Liver (tissue), 9 donors: ENCODE measurements around the gene FOXN3. TPM values are rescaled to one million over a fixed set of nuclear protein-coding genes. Genes with fewer than 3 reads are reported as not detected.

ENCODE experiments used
- DNase-seq: peaks from one replicate; pipeline ENCODE4 v3.0.0-alpha.2; 2017; ENCODE audit warnings: low spot score
- H3K27ac ChIP-seq, 2 donors: one replicate each; pipeline ENCODE4 v1.7.0; 2013; ENCODE audit warnings: inconsistent platforms in 2 of 2, low read length in 2 of 2, control low read depth in 1 of 2, low read depth in 1 of 2, mild to moderate bottlenecking in 1 of 2
- H3K27me3 ChIP-seq, 4 donors: one replicate each; pipeline versions ENCODE4 v1.6.1 to v1.7.0; 2013; ENCODE audit warnings: low read length in 3 of 4, inconsistent platforms in 1 of 4, mild to moderate bottlenecking in 1 of 4, moderate library complexity in 1 of 4; ENCODE audit not compliant: control insufficient read depth in 4 of 4, insufficient read depth in 4 of 4
- H3K36me3 ChIP-seq, 4 donors: one replicate each; pipeline versions ENCODE4 v1.6.1 to v1.7.0; 2013; ENCODE audit warnings: low read length in 3 of 4, mild to moderate bottlenecking in 3 of 4, low read depth in 1 of 4, moderate library complexity in 1 of 4; ENCODE audit not compliant: control insufficient read depth in 4 of 4, insufficient read depth in 3 of 4
- H3K4me1 ChIP-seq, 4 donors: one replicate each; pipeline versions ENCODE4 v1.6.1 to v1.7.0; 2013; ENCODE audit warnings: low read length in 3 of 4, mild to moderate bottlenecking in 3 of 4, moderate library complexity in 1 of 4; ENCODE audit not compliant: control insufficient read depth in 4 of 4, insufficient read depth in 4 of 4
- H3K4me3 ChIP-seq, 3 donors: one replicate each; pipeline versions ENCODE4 v1.6.1 to v1.7.0; 2013; ENCODE audit warnings: low read length in 3 of 3, control low read depth in 1 of 3, low read depth in 1 of 3, mild to moderate bottlenecking in 1 of 3
- H3K9ac ChIP-seq, 2 donors: one replicate each; pipeline ENCODE4 v1.7.0; 2013; ENCODE audit warnings: low read length in 2 of 2, mild to moderate bottlenecking in 2 of 2, moderate library complexity in 2 of 2, control low read depth in 1 of 2, low read depth in 1 of 2
- H3K9me3 ChIP-seq, 4 donors: one replicate each; pipeline versions ENCODE4 v1.6.1 to v1.7.0; 2013; ENCODE audit warnings: low read length in 3 of 4; ENCODE audit not compliant: control insufficient read depth in 4 of 4
- FOXA2 ChIP-seq: IDR thresholded peaks from 2 replicates; pipeline ENCODE4 v1.6.1; 2016; ENCODE audit warnings: antibody characterized with exemption
- GABPA ChIP-seq, 2 donors: IDR thresholded peaks in 1 of 2; conservative IDR thresholded peaks in 1 of 2; 2 replicates each; pipeline ENCODE4 v1.6.1; 2016; ENCODE audit warnings: antibody characterized with exemption in 2 of 2, mild to moderate bottlenecking in 1 of 2, moderate library complexity in 1 of 2
- HNF4G ChIP-seq: IDR thresholded peaks from 2 replicates; pipeline ENCODE4 v1.6.1; 2016; ENCODE audit warnings: antibody characterized with exemption
- JUND ChIP-seq, 2 donors: IDR thresholded peaks; 2 replicates each; pipeline ENCODE4 v1.6.1; 2016; ENCODE audit warnings: antibody characterized with exemption in 2 of 2
- RAD21 ChIP-seq, 2 donors: IDR thresholded peaks; 2 replicates each; pipeline ENCODE4 v1.6.1; 2016; ENCODE audit warnings: antibody characterized with exemption in 2 of 2, mild to moderate bottlenecking in 2 of 2
- REST ChIP-seq: IDR thresholded peaks from 2 replicates; pipeline ENCODE4 v1.6.1; 2016; ENCODE audit warnings: antibody characterized with exemption, mild to moderate bottlenecking
- RXRA ChIP-seq, 2 donors: IDR thresholded peaks; 2 replicates each; pipeline ENCODE4 v1.6.1; 2017 to 2018; ENCODE audit warnings: antibody characterized with exemption in 2 of 2, mild to moderate bottlenecking in 1 of 2
- SP1 ChIP-seq: IDR thresholded peaks from 2 replicates; pipeline ENCODE4 v1.6.1; 2018; ENCODE audit warnings: antibody characterized with exemption, mild to moderate bottlenecking
- ZBTB33 ChIP-seq: IDR thresholded peaks from 2 replicates; pipeline ENCODE4 v1.6.1; 2016; ENCODE audit warnings: antibody characterized with exemption
- WGBS: extraction: QIAGEN DNeasy Blood & Tissue Kit; methylation state at CpG from one replicate; pipeline ENCODE4 v1.1.7; 2013; 5-methylcytosine and 5-hydroxymethylcytosine counted together
- polyA plus RNA-seq, 2 donors: library from polyadenylated mRNA; stranded (reverse) in 1 of 2; unstranded in 1 of 2; fragments of 200-250 nt in 1 of 2; fragments of >200 nt in 1 of 2; fragmentation: Nextera tagmentation in 1 of 2; extraction: Ambion mirVana in 1 of 2; gene quantifications; one replicate each; pipeline versions ENCODE4 v1.2.1 to v1.2.3, GENCODE V29; 2013 to 2015
- total RNA-seq, 2 donors: library from RNA; depleted of rRNA; stranded (reverse); fragments of >200 nt; gene quantifications; one replicate each; pipeline ENCODE4 v1.2.3, GENCODE V29; 2014
- donor health status: healthy.
- donor health status: healthy.
- donor health status: healthy.
- donor health status: healthy.
- donor health status: healthy.

FOXN3 gene
- total and polyA plus RNA-seq, 4 donors, result 17.8 to 44.8 (median 35.3) TPM

GRCh38 chr14:89226801-89227495 lies 190.1 kb downstream of the FOXN3 start:
- Histone ChIP-seq H3K9me3 (no peaks in the 10 kb centered on the region), H3K9ac (no peak overlapping the region), H3K4me3 (no peak overlapping the region), H3K27ac (no peak overlapping the region), H3K27me3 (no peaks in the 10 kb centered on the region), H3K4me1 (peaks cover 0 to 11% (median 4%) of the 10 kb centered on the region in 4 donors), H3K36me3 (no peaks in the 10 kb centered on the region)
- 67% methylated on average over 8 of the region's 8 CpGs for WGBS
- no peak for DNase-seq
- TF ChIP-seq RAD21 (IDR thresholded peaks at IDR 0.05) (no peak), REST (no peak), ZBTB33 (no peak), SP1 (no peak), RXRA (IDR thresholded peaks at IDR 0.05) (no peak), JUND (IDR thresholded peaks at IDR 0.05) (no peak), FOXA2 (no peak), HNF4G (no peak)

GRCh38 chr14:89225607-89226006 lies 191.4 kb downstream of the FOXN3 start:
- H3K9ac ChIP-seq, result no peak overlapping the region
- no peaks in the 10 kb centered on the region for H3K36me3 ChIP-seq
- no peaks in the 10 kb centered on the region for H3K9me3 ChIP-seq
- peaks cover 0 to 11% (median 4%) of the 10 kb centered on the region in 4 donors for H3K4me1 ChIP-seq
- H3K27ac ChIP-seq, result no peak overlapping the region
- H3K4me3 ChIP-seq, result no peak overlapping the region
- no peak for DNase-seq
- H3K27me3 ChIP-seq, result no peaks in the 10 kb centered on the region
- TF ChIP-seq GABPA (IDR thresholded peaks at IDR 0.05 in 1 of 2, conservative IDR thresholded peaks at IDR 0.05 in 1 of 2) (no peak), REST (no peak)
- 76% methylated on average over 4 of the region's 4 CpGs for WGBS
